Stomach (tissue), 9 donors: ENCODE measurements around the gene ITPKB. TPM values are rescaled to one million over a fixed set of nuclear protein-coding genes. Genes with fewer than 3 reads are reported as not detected.

Source experiments
- DNase-seq, 2 donors: peaks; one replicate each; pipeline versions ENCODE4 v3.0.0 to v3.0.0-alpha.2; 2013 to 2019
- H3K27ac ChIP-seq, 5 donors: fragments of 200-600 bp in 4 of 5; sonication (generic) in 4 of 5; one replicate each; pipeline ENCODE4 v1.5.1; 2013 to 2019; ENCODE audit warnings: mild to moderate bottlenecking in 1 of 5, moderate library complexity in 1 of 5
- H3K27me3 ChIP-seq, 3 donors: fragments of 200-600 bp; sonication (generic); one replicate each; pipeline ENCODE4 v1.5.1; 2017 to 2019; ENCODE audit warnings: mixed run types in 1 of 3
- H3K36me3 ChIP-seq, 4 donors: fragments of 200-600 bp; sonication (generic); 1 replicate in 3 of 4; 2 replicates in 1 of 4; pipeline ENCODE4 v1.5.1; 2016 to 2019
- H3K4me1 ChIP-seq, 4 donors: fragments of 200-600 bp; sonication (generic); one replicate each; pipeline ENCODE4 v1.5.1; 2016 to 2019
- H3K4me3 ChIP-seq, 4 donors: fragments of 200-600 bp; sonication (generic) in 3 of 4; one replicate each; pipeline ENCODE4 v1.5.1; 2016 to 2019; ENCODE audit warnings: mild to moderate bottlenecking in 1 of 4
- H3K9me3 ChIP-seq, 4 donors: fragments of 200-600 bp; sonication (generic); one replicate each; pipeline ENCODE4 v1.5.1; 2016 to 2019
- EP300 ChIP-seq: sonication (generic); formaldehyde crosslinking; IDR thresholded peaks from one replicate; pipeline ENCODE4 v1.6.1; 2017; ENCODE audit warnings: antibody characterized with exemption
- POLR2A ChIP-seq, 4 donors: fragments of 450-650 bp; IDR thresholded peaks; one replicate each; pipeline ENCODE4 v1.6.1; 2016; ENCODE audit warnings: antibody characterized with exemption in 4 of 4, control low read depth in 2 of 4, mild to moderate bottlenecking in 1 of 4, moderate library complexity in 1 of 4
- POLR2AphosphoS5 ChIP-seq, 3 donors: sonication (generic); formaldehyde crosslinking; IDR thresholded peaks; one replicate each; pipeline ENCODE4 v1.6.1; 2016; ENCODE audit warnings: antibody characterized with exemption in 3 of 3
- whole genome bisulfite sequencing, 5 donors: extraction: QIAGEN DNeasy Blood & Tissue Kit in 3 of 5; methylation state at CpG; one replicate each; pipeline versions ENCODE4 v1.1.5 to v1.1.7; 2013 to 2018; 5-methylcytosine and 5-hydroxymethylcytosine counted together
- intact Hi-C: fragments of 100-400 bp; cut with DNase I; formaldehyde crosslinking; loops from one replicate; pipeline ENCODE4 v1.15.1; 2023; ENCODE audit warnings: low total_unique reads
- polyA plus RNA-seq, 3 donors: library from polyadenylated mRNA; stranded (reverse); fragments of 200-250 nt; gene quantifications; one replicate each; pipeline ENCODE4 v1.2.3, GENCODE V29; 2013
- total RNA-seq, 5 donors: library from RNA; depleted of rRNA; stranded (reverse); fragments of >200 nt; gene quantifications; one replicate each; pipeline versions ENCODE4 v1.1.0 to v1.2.3, GENCODE V29; 2014 to 2016
- TF ChIP-seq, protein P1 (sequence below), 7 experiments: fragments of 450-650 bp in 4 of 7; fragments of 200-600 bp in 3 of 7; sonication (generic) in 3 of 7; IDR thresholded peaks; one replicate each; pipeline ENCODE4 v1.5.1; 2016 to 2019; ENCODE audit warnings: antibody characterized with exemption in 7 of 7, control low read depth in 2 of 7, mild to moderate bottlenecking in 1 of 7
- donor health status: healthy with polysubstance abuse.
- donor health status: Bipolar disorder and iron deficiency.
- donor health status: healthy.

ITPKB gene
- total and polyA plus RNA-seq, 8 donors, result 3.8 to 38.8 (median 19.1) TPM

DNA sequence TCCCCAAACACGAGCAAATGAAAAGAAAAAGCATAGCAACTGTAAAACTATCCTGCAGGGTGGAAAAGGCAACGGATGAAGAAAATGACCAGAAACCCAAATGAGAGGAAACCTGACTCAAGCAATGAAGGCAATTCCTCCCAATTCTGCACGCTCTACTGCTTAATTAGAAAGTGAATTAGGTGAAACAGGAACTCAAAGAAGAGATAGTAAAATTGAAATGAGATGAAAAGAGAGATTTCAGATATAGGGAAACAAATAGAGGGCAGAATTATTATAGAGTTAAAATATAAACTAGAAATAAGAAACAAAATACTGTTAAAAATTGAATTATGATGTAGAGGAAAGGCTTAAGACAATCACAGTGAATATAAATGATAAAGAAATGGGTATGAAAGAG is 27.5 kb upstream of the ITPKB start:
- DNase-seq, result no peak
- Histone ChIP-seq H3K4me3 (no peak overlapping the region), H3K4me1 (no peaks in the 10 kb centered on the region), H3K27me3 (peaks cover 0 to 14% (median 0%) of the 10 kb centered on the region in 3 donors), H3K36me3 (no peaks in the 10 kb centered on the region), H3K27ac (no peak overlapping the region), H3K9me3 (no peaks in the 10 kb centered on the region)
- no peak for TF ChIP-seq EP300
- WGBS, 5 donors, result 74 to 78% (median 75%) methylated on average over 3 of the region's 3 CpGs
- intact Hi-C loops, result no loop called here

DNA sequence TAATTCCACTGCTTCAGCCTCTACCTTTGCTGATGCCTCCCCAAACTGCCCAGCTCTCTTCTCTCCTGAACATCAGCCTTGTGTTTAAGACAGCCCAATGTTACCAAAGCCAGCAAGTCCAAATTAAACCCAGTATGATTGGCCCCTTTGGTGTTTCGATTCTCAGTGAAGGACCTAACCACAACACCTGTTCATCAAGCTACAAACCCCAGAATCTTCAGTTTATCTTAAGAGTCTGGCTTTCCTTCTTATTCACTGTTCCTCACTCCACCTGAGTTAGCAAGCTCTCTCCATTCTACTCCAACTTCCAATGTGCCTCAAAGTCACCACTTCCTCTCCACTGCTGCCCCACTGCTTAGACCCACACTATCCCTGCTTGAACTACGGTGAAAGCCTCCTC is 25.5 kb upstream of the ITPKB start:
- Histone ChIP-seq H3K4me1 (no peaks in the 10 kb centered on the region), H3K27ac (no peak overlapping the region), H3K27me3 (peaks cover 0 to 14% (median 0%) of the 10 kb centered on the region in 3 donors), H3K9me3 (no peaks in the 10 kb centered on the region), H3K36me3 (no peaks in the 10 kb centered on the region), H3K4me3 (no peak overlapping the region)
- intact Hi-C loops, result no loop called here
- no peak for TF ChIP-seq POLR2A (IDR thresholded peaks at IDR 0.05)
- no peak for TF ChIP-seq POLR2AphosphoS5 (IDR thresholded peaks at IDR 0.05)
- no peak for TF ChIP-seq EP300
- 72 to 86% (median 74%) methylated on average over 2 of the region's 2 CpGs for WGBS, 5 donors
- DNase-seq, result no peak

DNA sequence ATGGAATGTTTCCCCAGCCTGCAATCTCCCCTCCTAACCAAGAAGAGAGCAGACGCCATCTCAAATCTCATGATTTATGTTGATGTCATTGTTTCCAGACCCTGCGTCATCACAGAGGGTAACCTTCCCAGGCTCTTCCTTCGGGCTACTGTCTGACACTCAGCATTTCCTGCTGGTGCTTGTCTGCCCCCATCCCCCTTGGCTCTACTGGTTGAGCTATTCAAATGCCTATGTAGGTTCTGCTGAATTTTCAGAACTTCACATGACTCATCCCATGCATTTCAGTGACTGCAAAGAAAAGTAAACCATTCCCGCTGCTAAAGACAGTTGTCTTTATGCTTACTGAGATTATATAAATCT is 24.8 kb upstream of the ITPKB start:
- no peak for TF ChIP-seq EP300
- TF ChIP-seq, protein P1, sequence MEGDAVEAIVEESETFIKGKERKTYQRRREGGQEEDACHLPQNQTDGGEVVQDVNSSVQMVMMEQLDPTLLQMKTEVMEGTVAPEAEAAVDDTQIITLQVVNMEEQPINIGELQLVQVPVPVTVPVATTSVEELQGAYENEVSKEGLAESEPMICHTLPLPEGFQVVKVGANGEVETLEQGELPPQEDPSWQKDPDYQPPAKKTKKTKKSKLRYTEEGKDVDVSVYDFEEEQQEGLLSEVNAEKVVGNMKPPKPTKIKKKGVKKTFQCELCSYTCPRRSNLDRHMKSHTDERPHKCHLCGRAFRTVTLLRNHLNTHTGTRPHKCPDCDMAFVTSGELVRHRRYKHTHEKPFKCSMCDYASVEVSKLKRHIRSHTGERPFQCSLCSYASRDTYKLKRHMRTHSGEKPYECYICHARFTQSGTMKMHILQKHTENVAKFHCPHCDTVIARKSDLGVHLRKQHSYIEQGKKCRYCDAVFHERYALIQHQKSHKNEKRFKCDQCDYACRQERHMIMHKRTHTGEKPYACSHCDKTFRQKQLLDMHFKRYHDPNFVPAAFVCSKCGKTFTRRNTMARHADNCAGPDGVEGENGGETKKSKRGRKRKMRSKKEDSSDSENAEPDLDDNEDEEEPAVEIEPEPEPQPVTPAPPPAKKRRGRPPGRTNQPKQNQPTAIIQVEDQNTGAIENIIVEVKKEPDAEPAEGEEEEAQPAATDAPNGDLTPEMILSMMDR (IDR thresholded peaks at IDR 0.05), result no peak
- TF ChIP-seq POLR2A (IDR thresholded peaks at IDR 0.05), result no peak
- no peak for TF ChIP-seq POLR2AphosphoS5 (IDR thresholded peaks at IDR 0.05)
- H3K27ac ChIP-seq, result no peak overlapping the region
- intact Hi-C loops, result no loop called here
- WGBS, 5 donors, result 36 to 60% (median 43%) methylated on average over 4 of the region's 4 CpGs
- no peaks in the 10 kb centered on the region for H3K4me1 ChIP-seq
- H3K27me3 ChIP-seq, result peaks cover 0 to 14% (median 0%) of the 10 kb centered on the region in 3 donors
- H3K9me3 ChIP-seq, result no peaks in the 10 kb centered on the region
- no peaks in the 10 kb centered on the region for H3K36me3 ChIP-seq
- no peak overlapping the region for H3K4me3 ChIP-seq
- peak in 1 of 2 donors; percentile 54 for DNase-seq

DNA sequence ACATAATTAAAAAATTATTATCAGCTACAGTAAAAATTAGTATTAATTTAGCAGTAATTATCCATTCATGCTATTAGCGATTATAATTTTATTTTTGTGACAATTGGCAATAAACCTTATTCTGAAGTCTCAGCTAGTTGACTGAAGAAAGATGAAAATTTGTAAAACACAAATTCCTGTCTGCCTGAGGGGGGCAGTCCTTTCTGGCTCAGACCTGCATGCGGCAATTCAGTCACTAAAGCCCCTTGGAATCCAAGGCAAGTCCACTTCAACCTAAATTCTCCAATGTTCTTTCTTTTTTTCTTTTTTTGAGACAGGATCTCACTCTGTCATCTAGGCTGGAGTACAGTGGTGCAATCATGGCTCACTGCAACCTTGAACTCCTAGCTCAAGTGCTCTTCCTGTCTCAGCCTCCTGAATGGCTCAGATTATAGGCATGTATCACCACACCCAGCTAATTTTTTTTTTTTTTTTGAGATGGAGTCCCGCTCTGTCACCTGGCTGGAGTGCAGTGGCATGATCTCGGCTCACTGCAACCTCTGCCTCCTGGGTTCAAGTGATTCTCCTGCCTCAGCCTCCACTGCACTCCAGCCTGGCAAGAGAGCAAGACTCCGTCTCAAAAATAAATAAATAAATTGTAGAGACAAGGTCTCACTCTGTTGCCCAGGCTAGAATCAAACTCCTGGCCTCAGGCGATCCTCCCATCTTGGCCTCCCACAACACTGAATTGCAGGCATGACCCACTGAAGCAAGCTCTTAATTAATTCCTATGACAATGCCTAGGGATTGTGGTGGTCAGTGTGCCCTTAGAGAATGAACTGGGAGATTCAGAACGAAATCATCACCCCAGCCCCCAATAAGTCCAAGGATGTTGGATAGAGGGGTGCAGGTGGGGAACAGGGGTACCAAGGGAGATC is 24.2 kb upstream of the ITPKB start:
- Histone ChIP-seq H3K27me3 (peaks cover 0 to 14% (median 0%) of the 10 kb centered on the region in 3 donors), H3K9me3 (no peaks in the 10 kb centered on the region), H3K4me1 (no peaks in the 10 kb centered on the region), H3K36me3 (no peaks in the 10 kb centered on the region), H3K4me3 (no peak overlapping the region), H3K27ac (no peak overlapping the region)
- intact Hi-C loops, result no loop called here
- no peak for DNase-seq
- TF ChIP-seq EP300 (no peak), POLR2AphosphoS5 (IDR thresholded peaks at IDR 0.05) (no peak)
- WGBS, 5 donors, result 83 to 94% (median 84%) methylated on average over 7 of the region's 7 CpGs

DNA sequence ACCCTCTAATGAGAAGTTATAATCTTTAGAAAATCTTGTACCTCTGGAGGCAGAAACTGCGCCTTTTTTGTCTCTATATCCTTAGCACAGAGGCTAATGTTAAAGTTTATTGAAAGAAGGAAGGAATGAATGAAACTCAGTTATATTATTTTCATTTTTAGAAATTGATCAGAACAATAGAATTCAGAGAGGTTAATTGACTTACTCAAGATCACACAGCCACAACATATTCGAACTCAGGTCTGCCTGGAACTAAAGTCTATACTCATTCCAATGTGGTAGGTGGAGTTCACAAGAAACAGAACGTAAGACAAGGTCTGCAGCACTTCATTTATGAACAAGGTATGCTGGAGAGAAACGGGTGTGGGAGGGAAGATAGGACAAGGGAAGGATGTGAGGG is 23.0 kb upstream of the ITPKB start:
- DNase-seq, result no peak
- Histone ChIP-seq H3K27me3 (peaks cover 0 to 14% (median 0%) of the 10 kb centered on the region in 3 donors), H3K27ac (no peak overlapping the region), H3K9me3 (no peaks in the 10 kb centered on the region), H3K36me3 (no peaks in the 10 kb centered on the region), H3K4me1 (no peaks in the 10 kb centered on the region), H3K4me3 (no peak overlapping the region)
- WGBS, 5 donors, result 77 to 91% (median 83%) methylated on average over 4 of the region's 4 CpGs
- TF ChIP-seq EP300, result no peak
- TF ChIP-seq POLR2AphosphoS5 (IDR thresholded peaks at IDR 0.05), result no peak
- TF ChIP-seq, protein P1 (IDR thresholded peaks at IDR 0.05), result no peak
- TF ChIP-seq POLR2A (IDR thresholded peaks at IDR 0.05), result no peak
- intact Hi-C loops, result no loop called here

DNA sequence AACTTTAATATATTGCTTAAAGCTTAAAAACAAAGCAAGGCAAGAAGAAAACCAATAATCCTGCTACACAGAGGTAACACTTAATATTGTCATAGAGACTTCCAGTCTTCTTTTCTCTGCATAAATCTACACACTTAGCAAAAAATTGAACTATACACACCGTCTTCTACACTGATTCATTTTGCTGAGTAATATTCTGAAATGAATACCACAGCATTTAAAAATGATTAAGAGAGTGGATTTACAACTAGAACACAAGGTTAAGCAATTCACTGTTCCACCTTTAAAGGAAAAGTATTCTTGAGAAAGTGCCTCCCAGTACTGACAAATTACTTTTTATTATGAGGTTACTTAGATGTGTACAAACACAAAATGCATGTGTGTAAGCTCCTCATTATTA is 22.2 kb upstream of the ITPKB start:
- intact Hi-C loops, result no loop called here
- no peak for DNase-seq
- H3K27ac ChIP-seq, result no peak overlapping the region
- H3K4me1 ChIP-seq, result no peaks in the 10 kb centered on the region
- no peaks in the 10 kb centered on the region for H3K36me3 ChIP-seq
- H3K27me3 ChIP-seq, result peaks cover 0 to 14% (median 0%) of the 10 kb centered on the region in 3 donors
- H3K4me3 ChIP-seq, result no peak overlapping the region
- WGBS, 5 donors, result 39 to 71% (median 51%) methylated on average over 1 of the region's 1 CpG
- no peaks in the 10 kb centered on the region for H3K9me3 ChIP-seq
- TF ChIP-seq POLR2AphosphoS5 (IDR thresholded peaks at IDR 0.05) (no peak), POLR2A (IDR thresholded peaks at IDR 0.05) (no peak)
- TF ChIP-seq, protein P1 (IDR thresholded peaks at IDR 0.05), result no peak
